HG03520 (cell line): Measurements from ENCODE around the gene STOML3.

Experiments used
- ATAC-seq: cut with Tn5 transposase; IDR thresholded peaks from one replicate; pipeline ENCODE4 v1.9.1; 2021; ENCODE audit warnings: mild to moderate bottlenecking, moderate library complexity; ENCODE audit not compliant: unreplicated experiment

The STOML3 gene

DNA sequence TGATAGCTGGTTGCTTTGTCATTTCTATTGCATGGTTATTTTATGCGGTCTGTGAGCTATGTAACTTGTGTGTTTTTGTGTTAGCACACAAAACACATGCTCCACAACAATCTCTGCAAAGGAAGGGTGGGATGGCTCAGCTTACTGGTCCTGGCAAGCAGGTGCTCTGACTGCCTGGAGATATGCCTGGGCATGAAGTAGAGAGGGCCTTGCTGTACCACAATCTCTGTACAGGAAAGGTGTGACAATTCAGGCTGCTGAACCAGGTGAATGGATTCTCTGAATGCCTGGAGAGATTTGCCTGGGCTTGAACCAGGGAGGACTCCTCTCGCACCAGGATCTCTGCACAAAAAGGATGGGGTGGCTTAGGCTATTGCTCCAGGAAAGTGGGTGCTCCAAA lies 69.5 kb downstream of the STOML3 start:
- no peak for ATAC-seq
